ENCODE results near the gene KRTAP2-3.
"Not testable (repeated sequence)": the region's sequence is repeated elsewhere in the genome, so short reads cannot be mapped to it uniquely, and the experiment has no call there.

Gene KRTAP2-3

DNA sequence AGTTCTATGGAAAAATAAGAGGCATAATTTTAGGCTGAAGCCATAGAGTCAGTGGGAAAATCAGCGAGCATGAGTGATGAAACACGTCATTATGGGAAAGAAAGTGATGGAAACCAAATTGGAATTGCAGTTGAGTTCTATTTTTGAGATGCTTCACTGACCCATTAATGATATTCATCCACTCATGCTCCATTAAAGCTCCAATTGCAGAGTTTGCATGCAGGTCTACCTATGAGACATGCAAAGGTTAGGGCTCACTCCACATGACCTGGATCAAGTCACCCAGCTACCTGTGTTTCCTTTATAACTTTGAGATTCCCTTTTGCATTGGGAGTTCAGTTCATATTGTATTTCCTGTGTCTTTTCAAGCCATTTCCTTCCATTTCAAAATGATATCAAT, 13.8 kb upstream of the KRTAP2-3 start:
- no peak overlapping the region for H3K4me3 ChIP-seq (ENCODE audit: low read depth, low read length)
- no peak for TF ChIP-seq CTCF (IDR thresholded peaks at IDR 0.05; ENCODE audit: borderline replicate concordance, insufficient read depth, low read depth, low read length)

DNA sequence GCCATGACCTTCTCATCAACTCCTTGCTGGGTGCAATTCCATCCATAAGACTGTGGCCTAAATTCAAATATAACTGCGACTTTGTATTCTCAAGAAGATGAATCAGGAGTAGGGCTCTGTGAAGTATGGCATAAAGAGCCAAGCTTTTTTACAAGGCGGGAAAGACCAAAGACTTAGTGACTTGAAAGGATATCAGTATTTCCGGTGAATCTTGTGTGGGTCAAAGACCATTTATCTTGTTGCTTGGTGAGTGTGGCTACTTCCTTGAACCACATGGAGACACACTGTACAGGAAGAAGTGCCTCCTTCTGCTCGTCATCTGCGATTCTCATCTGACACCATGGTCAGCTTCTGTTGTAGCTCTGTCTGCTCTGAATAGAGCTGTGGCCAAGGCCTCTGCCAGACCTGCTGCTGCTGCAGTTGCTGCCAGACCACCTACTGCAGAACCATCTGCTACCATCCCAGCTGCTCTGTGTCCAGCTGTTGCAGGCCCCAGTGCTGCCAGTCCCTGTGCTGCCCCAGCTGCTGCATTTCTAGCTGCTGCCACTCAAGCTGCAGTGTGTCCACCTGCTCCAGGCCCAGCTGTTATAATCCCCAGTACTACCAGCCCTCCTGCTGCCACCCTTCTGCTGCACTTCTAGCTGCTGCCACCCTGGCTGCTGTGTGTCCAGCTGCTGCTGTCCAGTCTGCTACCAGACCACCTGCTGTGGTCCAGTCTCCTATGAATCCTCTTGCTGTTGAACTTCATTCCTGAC, 11.9 kb upstream of the KRTAP2-3 start:
- no peak for TF ChIP-seq CTCF (IDR thresholded peaks at IDR 0.05; ENCODE audit: borderline replicate concordance, insufficient read depth, low read depth, low read length)
- H3K4me3 ChIP-seq (ENCODE audit: low read depth, low read length), result no peak overlapping the region

DNA sequence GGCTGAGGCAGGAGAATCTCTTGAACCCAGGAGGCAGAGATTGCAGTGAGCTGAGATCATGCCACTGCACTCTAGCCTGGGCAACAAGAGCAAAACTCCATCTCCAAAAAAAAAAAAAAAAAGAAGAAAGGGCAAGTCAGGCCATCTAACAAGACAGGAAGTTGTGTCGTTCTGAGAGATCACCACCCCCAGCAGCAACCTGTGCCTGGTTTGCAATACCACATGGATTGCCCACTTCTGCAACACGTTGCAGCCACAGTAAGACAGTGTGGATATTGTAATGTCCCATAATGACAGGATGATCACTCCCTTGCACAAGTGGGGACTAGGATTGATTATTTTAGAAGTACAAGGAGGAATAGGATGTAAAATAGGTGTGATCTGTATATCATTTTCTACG, 9.1 kb upstream of the KRTAP2-3 start:
- no peak overlapping the region for H3K4me3 ChIP-seq (ENCODE audit: low read depth, low read length)
- no peak for TF ChIP-seq CTCF (IDR thresholded peaks at IDR 0.05; ENCODE audit: borderline replicate concordance, insufficient read depth, low read depth, low read length)

DNA sequence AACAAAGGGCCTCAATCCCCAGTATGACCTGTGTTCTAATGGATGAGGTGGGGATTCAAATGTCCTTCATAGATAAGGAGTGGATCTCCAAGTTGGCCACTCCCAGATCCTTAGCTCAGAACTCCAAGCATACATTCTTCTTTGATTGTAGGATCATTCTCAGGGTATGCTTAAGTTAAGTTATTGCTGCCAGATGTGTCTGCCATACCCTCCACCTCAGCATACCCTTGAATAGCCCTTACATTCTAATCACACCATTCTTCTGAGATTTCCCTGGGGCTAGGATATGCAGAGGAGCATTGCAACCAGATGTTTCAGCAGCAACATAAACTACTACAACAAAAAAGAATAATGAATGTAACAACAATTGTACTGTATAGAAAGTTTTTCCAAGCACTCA, 7.4 kb upstream of the KRTAP2-3 start:
- no peak for TF ChIP-seq CTCF (IDR thresholded peaks at IDR 0.05; ENCODE audit: borderline replicate concordance, insufficient read depth, low read depth, low read length)
- no peak overlapping the region for H3K4me3 ChIP-seq (ENCODE audit: low read depth, low read length)

GRCh38 chr17:41065829-41066624, 6.1 kb upstream of the KRTAP2-3 start, which contains the start of gene KRTAP2-4:
KRTAP2-4 (minus strand) TSS chr17:41065879; CDS start chr17:41065845, 34 bp downstream.
- no peak within 1 kb of the TSS for H3K4me3 ChIP-seq (ENCODE audit: low read depth, low read length)
- TF ChIP-seq CTCF (IDR thresholded peaks at IDR 0.05; ENCODE audit: borderline replicate concordance, insufficient read depth, low read depth, low read length), result no peak

DNA sequence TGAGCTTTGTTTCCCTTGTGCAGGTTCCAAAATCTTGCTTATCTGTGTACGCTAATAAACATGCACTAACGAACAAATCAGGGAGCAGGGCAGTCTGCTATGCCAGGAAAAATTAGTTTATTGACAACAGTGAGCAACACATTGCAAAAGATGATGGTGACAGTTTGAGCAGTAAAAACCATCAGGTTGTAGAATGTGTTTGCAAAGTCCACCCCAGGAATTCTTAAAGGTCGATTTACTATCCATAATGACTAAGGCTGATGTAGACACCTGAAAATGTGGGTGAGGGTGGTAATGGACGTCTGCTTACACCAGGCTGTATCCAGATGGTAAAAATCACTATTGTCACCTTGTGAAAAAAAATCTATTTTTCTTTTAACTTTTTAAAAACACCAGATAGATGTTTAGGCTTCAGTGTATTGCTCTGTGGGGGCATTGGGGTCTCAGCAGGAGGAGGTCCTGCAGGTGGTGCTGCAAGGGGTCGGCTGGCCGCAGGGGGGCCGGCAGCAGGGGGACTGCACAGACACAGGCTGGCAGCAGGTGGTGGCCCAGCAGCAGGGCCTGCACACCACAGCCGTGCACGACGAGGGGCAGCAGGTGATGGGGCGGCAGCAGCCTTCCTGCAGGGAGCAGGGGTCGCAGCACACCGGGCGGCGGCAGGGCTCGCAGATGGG, 5.2 kb upstream of the KRTAP2-3 start:
- H3K4me3 ChIP-seq (ENCODE audit: low read depth, low read length), result not testable (repeated sequence)

- no peak for TF ChIP-seq CTCF (IDR thresholded peaks at IDR 0.05; ENCODE audit: borderline replicate concordance, insufficient read depth, low read depth, low read length)
- no peak overlapping the region for H3K4me3 ChIP-seq (ENCODE audit: low read depth, low read length)
These were observed 4.4 kb upstream of the KRTAP2-3 start for GRCh38 chr17:41064301-41064700.

Measured in GM12875 (cell line).